CD4-positive, alpha-beta T cell treated with Interleukin-6 at 100 ng/mL for 8 hours (primary cell): ENCODE results near the gene EIF4E.
"Not testable (repeated sequence)": the region's sequence is repeated elsewhere in the genome, so short reads cannot be mapped to it uniquely, and the experiment has no call there.

ENCODE experiments used
- DNase-seq: peaks from one replicate; pipeline ENCODE4 v3.0.0-alpha.2; 2020; ENCODE audit warnings: mixed read lengths, low spot score

EIF4E gene, protein sequence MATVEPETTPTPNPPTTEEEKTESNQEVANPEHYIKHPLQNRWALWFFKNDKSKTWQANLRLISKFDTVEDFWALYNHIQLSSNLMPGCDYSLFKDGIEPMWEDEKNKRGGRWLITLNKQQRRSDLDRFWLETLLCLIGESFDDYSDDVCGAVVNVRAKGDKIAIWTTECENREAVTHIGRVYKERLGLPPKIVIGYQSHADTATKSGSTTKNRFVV

DNA sequence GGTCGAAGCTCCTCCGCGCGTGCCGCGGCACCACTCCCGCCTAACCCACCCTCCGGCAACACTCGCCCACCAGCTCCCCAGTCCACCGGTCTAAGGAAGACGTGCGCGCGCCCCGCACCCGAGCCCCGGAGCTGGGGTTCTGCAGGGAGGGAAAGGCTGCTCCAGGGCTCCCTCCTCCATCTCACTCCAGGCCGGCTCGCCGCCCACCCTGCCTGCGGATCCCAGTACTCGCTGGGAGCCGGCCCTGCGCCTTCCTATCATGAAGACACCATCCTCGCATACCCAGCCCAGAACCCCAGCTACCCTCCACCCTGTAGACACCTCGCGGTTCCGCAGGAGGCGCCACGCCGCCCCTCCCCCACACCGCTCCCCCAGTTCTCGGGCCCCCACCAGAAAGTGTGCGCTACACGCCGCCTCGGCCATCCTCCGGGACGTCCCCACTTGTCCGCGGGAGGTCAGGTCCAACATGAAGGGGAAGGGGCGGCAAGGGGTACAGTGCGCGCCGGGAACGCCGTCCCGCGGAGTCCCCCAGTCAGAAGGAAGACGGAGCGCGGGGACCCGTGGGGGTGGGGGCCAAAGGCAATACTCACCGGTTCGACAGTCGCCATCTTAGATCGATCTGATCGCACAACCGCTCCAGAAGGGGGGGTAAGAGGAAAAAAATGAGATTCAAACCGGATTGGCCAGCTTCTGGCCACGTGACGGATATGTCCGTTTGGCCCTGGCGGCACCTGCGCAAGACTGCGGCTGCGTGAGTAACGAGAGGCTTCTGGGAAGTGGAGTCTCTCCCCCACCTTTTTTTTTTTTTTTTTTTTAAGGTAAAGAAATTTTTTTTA lies at the start of gene EIF4E:
EIF4E (minus strand) TSS at position 629 of the 836 bp plus-strand sequence; CDS start at position 608, 21 bp downstream.
- peak; percentile 98 for DNase-seq

DNA sequence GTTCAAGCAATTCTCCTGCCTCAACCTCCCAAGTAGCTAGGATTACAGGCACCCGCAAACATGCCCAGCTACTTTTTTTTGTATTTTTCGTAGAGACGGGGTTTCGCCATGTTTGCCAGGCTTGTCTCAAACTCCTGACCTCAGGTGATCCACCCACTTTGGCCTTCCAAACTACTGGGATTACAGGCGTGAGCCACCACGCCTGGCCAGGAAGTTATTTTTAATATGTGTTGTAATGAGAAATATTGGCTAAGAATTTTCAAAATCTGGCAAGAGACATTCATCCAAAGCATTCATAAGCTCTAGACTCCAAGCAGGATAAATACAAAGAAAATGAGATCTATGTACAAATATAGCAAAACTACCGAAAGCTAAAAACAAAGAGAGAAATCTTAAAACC lies 48.6 kb upstream of the EIF4E start:
- no peak for DNase-seq

DNA sequence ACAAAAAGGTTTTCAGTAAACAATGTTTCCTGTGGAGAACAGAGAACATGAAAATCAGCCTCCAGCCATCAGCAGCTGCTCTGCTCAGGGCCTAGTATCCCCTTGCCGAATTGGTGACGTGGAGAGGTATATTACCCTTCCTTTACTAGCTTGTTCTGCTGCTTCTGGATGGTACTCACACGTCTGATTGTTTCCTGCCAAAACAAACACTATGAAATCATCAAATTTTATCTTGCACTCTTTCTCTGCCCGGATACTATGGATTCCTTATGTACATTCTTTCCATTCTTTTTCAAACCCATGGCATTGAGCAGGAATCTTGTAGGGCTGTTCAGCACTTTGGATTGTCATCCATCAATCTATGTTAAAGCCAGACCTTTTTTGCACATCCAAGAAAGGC lies 47.8 kb upstream of the EIF4E start:
- no peak for DNase-seq

DNA sequence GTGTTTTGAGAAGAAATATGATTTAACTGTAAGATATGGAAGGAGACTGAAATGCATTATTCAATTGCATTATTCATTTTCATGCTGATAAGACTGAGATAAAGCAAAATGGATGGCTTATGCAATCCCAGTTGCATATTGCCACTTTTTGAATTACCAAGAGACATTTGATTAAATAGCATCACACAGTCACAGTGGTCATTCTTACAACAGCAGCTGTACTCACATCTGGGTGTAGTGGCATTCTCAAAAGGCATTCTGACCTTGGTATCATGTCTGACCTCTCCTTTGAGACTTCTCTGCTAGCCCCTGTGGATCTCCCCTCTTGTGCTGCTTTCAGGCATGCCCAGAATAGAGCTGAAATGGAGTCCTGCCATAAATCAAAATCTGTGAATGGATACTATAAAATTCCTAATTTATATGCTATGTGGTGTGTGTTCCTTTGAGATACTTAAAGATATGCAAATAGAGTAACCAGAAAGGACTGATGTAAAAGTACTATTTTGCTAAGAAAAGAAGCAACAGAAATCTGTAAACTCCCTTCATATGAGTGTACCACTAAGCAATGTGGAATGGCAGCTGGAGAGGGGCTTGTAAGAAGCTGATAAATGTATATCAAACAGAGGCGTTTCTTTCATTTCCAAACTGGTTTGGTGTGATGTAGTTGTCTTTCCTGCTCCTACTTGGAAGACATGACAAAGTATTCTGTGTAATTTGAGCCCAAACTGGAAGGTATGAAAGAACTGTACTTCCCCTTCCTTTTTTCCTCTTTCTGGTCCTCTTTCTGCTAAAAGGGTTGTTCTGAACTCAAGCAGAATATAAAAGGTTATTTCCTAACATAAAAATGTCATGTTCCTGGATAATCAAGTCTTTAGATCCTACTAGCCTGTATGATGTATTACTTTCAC lies 41.2 kb upstream of the EIF4E start:
- no peak for DNase-seq

DNA sequence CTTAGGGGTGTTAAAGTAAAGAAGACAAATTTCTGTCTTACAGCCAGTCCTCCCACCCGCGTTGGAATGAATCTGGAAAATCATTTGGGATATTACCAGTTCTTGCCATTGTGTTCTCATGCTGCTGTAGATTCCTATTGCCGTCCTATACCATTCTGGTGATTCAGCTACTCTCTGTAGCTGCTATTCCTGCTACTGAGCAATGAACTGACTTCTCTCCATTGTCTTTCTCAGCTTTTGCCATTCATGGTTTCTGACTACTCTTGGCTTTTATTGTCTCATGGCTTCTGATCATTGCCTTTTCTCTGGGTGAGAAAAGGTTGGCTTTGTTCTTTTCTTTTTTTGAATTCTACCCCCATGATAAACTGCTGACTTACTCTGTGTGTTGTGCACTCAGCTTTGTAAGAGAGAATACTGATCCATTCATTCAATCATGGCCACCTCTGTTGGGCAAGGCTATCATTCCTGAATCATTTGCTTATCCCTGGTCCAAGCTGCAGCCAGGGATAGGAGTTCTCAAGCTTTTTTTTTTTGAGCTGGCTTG lies 38.9 kb upstream of the EIF4E start:
- DNase-seq = no peak

DNA sequence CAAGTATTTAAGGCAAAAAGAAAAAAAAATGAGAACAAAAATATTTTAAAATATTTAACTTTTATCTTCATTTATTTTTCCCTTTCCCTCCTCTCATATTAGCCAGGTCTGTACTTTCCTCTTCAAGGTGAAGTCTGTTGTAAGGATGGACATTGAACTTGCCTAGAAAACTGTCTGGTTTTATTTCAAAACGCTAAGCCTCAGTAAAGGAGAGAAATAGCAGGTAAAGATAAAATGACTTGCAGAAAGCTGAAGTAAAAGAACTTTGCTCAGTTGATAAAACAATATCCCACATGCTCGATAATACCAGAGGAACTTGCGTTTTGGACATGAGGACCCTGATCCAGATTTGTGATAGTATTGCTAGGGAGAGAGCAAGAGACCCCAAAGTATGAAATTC lies 38.0 kb upstream of the EIF4E start:
- no peak for DNase-seq

DNA sequence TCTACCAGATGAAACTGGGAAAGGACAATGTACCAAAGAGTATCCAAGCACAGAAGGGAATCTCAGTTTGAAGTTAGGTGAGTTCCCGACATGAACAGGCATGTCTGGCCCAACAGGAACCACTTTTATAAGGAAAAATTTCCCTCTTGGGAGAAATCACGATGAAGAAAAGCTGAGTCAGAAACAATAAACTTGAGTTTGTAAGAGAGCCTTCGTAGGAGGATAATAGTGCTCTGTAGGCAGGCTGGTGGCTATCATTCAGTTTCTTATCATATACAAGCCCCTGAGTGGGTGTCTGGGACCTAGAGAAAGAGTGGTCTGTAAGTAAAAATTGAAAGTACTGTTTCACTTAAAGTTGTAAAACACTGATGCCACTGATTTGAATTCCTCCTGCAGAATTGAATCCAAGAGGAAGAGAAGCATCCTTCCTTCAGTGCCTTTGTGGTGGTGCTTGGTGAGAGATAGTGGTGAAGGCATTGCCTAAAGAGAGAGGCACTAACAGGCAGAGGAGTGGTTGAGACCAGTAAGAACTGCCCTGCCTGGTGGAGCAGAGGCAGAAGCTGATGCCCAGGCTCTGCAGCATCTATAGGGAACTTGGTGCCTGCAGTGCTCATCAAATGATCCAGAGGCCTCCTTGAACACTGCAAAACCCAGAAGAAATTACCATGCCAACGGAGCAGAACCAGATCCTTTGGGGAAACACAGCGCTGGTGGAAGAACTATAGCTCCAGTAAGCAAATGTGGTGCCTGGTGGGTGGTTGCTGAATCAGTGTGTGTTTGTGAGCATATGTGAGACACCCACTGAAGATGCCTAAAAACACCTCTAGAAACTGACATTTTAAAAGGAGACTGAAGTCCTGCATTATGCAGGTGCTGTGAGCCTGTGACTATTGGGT lies 34.9 kb upstream of the EIF4E start:
- DNase-seq = no peak

DNA sequence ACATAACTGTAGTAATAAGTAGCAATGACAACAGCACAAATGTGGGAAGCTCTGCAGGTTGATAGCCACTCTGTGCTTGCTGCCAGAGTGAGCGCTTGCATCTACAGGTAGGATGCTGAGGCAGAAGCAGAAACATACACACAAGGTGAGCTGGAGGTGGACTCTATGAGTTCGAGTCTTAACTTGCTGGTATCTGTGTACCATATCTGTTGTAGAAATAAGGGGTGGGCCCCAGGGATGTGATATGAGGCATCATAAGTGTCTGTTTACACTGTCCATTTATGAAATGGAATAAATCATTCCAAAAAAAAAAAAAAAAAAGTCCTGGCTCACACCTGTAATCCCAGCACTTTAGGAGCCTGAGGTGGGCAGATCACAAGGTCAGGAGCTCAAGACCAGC lies 32.8 kb upstream of the EIF4E start:
- DNase-seq = no peak

DNA sequence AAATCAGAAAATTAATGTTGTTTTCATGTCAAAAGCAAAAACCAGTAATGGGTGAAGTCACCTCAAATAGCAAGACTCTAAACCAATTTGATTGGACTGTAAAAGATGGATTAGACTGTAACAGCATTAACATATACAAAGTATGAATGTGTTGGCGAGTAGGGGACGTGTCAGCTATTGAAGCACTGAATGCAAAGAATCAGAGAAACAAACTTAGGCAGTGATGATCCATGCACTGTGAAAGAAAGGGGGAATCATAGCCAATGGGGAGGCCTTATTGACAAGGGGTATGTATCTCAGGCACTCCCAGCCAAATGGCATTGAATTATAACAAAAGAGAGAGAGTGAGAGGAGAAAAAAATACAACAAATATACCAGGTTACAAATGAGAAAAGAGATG lies 30.5 kb upstream of the EIF4E start:
- DNase-seq = no peak

DNA sequence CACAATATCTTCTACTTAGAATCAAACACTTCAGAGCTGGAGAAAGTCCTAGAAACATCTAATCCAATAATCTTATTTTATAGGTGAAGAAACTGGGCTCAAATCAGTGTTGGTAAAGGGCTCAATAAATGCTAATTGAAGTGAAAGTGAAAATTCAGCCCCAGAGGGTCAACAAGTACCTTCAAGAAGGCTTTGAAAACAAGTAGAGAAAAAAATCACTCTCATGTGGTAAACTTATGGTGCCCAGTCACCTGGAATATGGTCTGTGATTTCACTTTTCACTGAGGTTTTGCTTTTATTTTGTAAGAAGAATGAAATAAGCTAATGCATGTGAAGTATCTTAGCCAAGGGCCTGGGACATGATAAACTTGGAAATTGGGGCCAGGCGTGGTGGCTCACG lies 29.1 kb upstream of the EIF4E start:
- DNase-seq = no peak

DNA sequence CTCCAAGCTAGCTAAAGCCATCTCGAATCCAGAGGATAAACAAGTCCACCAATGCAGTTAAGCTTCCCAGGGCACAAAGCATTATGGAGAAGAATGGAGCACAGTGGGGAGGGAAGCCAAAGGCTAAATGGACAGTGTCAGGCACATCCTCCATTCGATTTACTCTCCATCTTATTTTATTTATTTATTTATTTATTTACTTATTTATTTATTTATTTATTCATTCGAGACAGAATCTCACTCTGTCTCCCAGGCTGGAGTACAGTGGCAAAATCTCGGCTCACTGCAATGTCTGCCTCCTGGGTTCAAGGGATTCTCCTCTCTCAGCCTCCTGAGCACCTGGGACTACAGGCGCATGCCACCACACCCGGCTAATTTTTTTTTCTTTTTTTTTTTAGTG lies 26.3 kb upstream of the EIF4E start:
- DNase-seq = no peak

DNA sequence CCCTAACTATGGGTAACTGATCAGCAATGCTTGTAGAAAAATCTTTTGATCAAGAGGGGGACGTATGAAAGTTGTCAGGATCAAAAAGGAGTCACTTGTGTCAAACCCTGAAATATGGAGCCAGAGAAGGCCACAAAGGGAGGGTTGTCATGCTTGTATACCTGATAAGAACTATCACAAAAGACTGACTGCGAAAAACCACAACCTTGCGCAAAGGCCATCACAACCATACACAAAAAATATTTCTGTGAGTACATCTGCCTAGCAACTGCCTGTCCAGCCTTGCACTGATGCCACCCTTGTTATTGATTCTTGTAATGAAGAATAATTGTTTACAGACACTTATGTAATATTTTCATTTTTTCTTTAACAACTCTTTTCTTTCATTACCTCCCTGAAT lies 22.8 kb upstream of the EIF4E start:
- DNase-seq = no peak

DNA sequence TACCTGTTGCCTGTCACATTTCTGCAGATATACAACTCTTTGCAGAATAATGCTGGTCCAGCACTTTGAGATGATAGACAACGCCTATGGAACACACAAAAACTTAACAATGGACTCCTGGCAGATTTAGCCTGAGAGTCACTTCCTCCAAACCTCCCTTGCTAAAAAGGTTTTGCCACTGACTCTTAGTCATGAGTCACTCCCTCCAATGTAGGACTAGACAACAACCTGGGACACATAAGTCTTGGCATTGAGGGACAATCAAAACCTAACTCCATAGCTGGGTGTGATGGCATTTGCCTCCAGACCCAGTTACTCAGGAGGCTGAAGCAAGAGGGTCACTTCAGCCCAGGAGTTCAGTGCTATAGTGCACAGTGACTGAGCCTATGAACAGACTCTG lies 22.0 kb upstream of the EIF4E start:
- no peak for DNase-seq

DNA sequence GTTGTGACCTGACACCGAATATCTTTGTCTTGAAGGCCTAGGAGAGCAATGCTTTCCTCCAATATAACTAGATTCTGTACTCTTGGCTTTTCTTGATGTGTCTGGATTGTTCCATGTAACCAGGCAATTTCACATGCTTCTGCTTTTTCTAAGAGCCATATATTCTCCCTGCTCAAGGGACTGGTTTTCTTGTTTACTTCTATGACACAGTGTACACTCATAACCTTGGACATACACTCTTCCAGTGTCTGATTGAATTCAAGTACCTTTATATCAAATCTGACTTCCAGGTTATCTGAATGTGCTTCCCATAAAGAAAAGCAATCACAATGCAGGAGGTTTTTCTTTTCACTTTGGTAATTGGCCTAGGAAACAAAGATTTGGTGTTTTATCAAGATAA lies 17.4 kb upstream of the EIF4E start:
- DNase-seq = no peak

DNA sequence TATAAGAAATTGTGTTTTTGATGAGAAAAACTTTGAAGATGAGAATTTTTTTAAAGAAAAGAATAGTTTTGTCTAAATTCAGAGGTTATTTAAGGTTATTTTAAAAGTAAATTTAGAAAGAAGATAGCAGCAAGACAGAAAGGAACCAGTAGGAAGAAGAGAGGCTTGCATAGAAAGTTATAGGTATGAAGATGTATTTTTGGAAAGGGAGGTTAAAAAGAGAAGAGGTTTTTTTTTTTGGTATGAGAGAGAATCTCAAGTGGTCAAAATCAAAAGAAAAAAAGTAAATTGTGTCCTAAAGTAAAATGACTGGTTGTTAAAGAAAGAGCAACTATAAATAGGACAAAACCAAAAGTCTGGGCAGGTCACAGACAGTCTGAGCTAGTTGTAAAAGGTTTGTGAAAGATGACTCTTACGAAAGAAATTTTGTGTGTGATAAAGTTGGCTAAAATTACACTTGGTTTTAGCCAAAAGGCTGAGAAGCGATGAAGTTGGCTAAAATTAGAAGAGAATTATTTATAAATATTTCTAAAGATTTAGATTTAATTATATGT lies 16.4 kb upstream of the EIF4E start:
- no peak for DNase-seq

DNA sequence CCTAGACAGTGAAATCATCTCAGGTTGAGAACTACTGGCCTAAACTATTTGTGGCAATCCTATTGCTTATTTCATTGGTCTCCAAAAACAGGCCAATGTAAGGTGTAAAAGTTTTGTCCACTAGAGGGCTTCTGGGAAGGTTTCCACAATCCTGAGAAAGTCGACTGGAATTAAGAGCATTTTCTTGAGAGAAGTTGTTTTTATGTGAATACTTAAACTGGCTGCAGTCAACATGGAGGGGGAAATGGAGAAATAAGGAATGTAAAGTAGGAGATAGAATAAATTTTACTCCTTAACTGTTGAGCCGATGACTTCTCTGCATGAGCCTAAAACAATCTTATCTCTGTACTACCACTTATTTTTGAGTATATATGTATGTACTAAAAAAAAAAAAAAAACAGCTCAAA lies 11.0 kb upstream of the EIF4E start:
- DNase-seq = peak; percentile 10

DNA sequence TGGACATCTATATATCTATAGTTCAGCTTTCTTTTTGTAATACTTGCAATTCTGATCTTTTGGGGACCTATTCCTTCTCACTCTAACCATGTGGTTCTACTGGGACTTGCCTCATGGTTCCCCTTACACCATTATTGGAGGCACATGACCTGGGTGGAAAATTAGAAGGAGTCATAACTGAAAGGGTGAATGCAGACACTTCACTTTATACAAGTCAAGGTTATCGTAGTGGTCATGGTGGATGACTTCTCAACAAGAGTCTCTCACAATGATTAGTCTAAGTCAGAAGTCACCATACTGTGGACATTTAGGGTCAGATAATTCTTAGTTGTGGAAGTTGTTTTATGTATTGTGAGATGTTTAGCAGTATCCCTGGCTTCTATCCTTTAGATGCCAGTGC lies 10.5 kb upstream of the EIF4E start:
- no peak for DNase-seq

DNA sequence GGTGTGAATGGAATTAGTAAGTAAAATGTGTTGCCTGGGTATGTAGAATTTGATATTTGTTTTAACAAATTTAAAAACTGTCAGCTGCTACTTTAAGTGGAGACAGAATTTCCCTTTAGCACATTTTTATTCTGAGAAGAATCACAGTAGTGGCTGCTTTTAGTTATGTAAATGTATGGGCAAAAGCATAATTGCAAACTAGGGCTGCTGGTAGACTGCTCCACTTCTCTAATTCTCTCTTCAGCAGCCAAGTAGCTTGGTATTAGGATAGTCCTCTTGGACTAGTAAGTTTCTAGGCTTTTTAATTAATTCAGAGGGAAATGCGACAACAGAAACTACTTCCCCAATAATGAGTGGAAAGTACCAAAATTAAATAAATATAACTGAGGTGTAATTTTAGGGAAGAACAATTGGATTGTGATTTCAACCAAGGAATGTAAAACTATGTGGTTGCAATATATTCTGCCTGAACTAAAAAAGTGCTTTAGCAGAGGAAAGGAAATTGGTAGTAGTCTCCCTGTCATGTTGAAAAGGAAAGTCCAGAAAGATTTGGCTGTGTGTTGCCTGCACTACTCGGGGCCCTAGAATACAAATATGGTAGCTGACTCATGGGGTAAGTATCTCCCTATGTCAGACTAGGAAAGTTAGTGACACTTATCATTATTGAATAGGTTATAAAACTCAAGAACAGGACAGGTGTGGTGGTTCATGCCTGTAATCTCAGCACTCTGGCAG lies 9.2 kb upstream of the EIF4E start:
- DNase-seq = no peak

DNA sequence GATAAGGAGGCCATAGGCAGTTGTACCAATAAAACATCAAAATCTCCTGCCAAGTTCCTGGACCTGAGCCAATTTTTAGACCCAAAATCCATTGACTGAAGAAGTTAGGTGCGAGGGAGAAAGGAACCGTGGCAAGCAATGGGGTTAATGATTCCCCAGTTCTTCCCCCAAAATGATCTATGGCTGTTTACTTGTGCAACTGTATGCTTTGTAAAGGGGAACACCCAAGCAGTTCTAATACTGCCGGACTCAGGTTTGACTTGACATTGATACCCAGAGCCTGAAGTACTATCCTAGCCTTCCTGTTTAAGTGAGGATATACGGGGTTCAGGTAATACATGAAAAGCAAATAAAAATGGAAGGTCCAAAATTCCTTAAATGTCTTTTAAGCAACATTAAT lies 6.7 kb upstream of the EIF4E start:
- no peak for DNase-seq

DNA sequence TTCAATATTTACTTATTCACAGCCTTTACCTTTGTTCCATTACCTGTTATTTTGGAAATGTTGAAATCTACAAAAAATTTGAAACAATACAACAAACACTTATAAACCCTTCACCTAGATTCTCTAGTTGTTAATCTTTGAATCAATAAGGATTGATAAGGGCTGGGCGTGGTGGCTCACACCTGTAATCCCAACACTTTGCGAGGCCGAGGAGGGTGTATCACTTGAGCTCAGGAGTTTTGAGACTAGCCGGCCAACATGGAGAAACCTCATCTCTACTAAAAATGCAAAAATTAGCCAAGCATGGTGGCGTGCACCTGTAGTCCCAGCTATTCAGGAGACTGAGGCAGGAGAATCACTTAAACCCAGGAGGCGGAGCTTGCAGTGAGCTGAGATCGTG lies 5.9 kb upstream of the EIF4E start:
- DNase-seq = not testable (repeated sequence)
